HL-60/S4 treated with retinoic acid at 250 ng/mL for 4 days and 3 days (cell line): ENCODE results near the gene MAML1.

Source experiments
- in situ Hi-C: fragments of 300-500 bp; cut with MboI; formaldehyde crosslinking; loops from 2 replicates; pipeline ENCODE4 v1.7.0; 2022; ENCODE audit warnings: low sequenced_read_pairs

MAML1 gene

GRCh38 chr5:179803651-179804554 is 71.3 kb downstream of the MAML1 start:
- in situ Hi-C loops = no loop called here

GRCh38 chr5:179804555-179804947 is 71.9 kb downstream of the MAML1 start:
- in situ Hi-C loops = no loop called here

- in situ Hi-C loops = no loop called here
These were observed 72.5 kb downstream of the MAML1 start for GRCh38 chr5:179805070-179805528.

- in situ Hi-C loops = no loop called here
These were observed 73.1 kb downstream of the MAML1 start for GRCh38 chr5:179805529-179806249.

- in situ Hi-C loops = no loop called here
These were observed 73.8 kb downstream of the MAML1 start, which contains the start of gene MGAT4B for GRCh38 chr5:179806250-179807048. Gene MGAT4B (minus strand): TSS chr5:179806866. CDS start chr5:179806583, 283 bp downstream.

GRCh38 chr5:179812135-179812825 is 79.7 kb downstream of the MAML1 start:
- in situ Hi-C loops = no loop called here

GRCh38 chr5:179812997-179813607 is 80.5 kb downstream of the MAML1 start:
- in situ Hi-C loops = no loop called here

DNA sequence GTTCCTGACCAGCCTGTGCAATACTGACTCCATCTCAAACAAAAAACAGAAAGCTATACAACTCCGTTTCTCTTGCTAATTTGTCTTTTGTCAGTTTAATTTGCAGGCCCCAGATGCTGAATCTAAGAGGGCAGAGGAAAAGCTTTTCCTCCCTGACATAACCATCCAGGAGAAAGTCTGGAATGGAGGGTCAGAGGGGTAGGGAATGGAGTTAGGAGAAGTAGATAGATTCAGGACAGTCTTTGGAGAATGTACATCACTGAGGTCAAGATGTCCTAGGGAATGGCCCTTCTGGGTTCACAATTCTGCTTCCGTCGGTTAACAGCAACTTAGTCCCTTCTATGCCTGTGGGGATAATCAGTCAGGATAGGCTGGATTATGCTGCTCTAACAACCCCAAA is 81.5 kb downstream of the MAML1 start:
- in situ Hi-C loops = no loop called here

DNA sequence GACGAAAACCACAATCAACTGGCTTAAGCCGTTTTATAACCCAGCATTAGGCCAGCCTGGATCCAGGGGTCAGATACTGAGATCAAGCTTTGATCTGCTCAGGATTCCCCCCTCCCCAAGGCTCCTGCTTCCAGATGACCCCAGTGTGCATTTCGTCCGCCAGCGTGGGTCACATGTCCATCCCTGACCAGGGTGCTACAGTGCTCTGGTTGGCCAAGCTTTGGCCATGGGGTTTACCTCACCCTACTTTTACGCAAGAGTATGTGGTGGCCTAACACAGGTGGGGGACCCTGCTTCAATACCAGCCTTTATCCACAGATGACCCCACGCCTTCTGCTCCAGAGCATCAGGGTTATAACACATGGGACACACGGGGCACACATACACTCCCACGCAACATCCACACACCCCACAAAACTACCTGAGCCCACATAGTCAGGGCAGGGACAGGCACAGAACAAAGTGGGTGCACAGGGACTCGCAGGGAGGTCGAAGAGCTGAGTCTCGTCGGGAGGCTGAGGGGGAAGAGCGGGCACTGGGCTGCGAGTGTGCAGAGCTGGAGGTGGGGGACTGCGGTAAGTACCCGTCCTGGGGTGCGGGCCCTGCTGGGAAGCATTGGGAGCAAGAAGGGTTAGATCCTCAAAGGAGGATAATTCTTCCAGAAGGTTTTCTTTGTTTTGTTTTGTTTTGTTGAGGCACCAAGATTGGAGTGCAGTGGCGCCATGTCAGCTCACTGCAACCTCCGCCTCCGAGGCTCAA is 83.0 kb downstream of the MAML1 start:
- in situ Hi-C loops = no loop called here

- in situ Hi-C loops = no loop called here
These were observed 83.8 kb downstream of the MAML1 start for GRCh38 chr5:179816401-179816795.

DNA sequence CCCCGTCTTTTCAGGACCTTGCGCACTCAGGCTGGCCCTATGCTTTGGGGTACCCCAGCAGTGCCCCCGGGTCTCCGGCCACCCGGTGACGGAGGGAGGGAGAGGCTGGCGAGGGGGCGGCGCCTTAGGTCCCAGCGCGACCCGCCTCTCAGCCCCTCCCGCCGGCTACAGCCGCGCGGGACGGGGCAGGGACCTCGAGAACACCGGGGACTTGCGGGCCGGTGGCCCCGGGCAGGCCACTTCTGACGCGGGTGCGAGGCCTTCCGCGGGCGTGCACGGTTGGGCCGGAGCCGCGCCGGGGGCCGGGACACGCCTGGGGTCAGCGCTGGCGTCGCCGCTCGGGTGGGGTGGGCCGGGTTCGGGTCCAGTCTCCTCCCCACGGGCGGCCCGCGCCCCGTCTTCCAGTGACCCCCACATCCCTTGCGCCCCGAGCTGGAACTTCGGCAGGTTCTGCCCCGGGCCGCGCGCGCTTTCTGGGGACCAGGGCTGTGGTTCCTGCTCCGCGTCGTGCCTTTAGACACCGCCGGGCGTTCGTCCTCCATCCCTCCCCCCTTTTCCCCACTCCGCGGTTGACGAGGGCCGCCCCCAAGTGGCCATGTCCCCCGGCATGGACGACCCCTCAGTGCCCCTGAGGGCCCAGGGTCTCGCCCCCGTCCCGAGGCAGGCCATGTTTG is 84.3 kb downstream of the MAML1 start:
- in situ Hi-C loops = no loop called here

GRCh38 chr5:179817470-179817840 is 84.8 kb downstream of the MAML1 start:
- in situ Hi-C loops = no loop called here

DNA sequence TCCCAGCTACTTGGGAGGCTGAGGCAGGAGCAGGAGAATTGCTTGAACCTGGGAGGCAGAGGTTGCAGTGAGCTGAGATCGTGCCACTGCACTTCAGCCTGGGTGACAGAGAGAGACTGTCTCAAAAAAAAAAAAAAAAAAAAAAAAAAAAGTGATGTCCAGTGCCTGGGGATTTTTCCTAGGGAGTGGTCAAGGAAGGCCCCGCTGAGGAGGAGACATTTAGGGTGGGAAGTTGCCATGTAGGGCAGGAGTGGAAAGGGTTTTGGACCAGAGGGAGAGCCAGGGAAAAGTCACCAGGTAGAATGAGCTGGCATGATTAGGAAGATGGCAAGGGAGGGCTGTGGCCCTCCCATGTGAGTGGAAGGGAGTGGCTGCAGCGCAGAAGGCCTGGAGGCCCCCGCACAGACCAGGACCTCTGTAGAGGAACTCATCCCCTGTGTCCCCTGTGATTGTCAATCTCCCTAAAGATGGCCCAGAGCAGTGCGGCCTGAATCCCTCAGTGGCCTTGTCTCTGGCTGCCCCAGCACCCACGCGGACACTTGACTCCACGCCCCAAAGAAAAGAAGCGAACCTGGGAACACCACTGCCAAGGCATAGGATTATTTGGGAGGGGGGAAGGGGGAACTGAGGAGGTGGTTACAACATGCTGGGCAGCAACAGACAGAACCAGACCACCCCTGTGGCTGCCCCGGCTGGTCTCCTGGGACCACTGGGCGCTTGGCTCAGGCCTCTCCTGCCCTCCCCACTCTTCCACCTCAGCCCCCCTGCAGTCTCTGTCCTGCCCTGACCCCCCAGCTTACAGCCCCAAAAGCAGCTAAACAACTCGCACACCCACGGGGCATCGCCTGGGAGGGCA is 85.5 kb downstream of the MAML1 start:
- in situ Hi-C loops = no loop called here

DNA sequence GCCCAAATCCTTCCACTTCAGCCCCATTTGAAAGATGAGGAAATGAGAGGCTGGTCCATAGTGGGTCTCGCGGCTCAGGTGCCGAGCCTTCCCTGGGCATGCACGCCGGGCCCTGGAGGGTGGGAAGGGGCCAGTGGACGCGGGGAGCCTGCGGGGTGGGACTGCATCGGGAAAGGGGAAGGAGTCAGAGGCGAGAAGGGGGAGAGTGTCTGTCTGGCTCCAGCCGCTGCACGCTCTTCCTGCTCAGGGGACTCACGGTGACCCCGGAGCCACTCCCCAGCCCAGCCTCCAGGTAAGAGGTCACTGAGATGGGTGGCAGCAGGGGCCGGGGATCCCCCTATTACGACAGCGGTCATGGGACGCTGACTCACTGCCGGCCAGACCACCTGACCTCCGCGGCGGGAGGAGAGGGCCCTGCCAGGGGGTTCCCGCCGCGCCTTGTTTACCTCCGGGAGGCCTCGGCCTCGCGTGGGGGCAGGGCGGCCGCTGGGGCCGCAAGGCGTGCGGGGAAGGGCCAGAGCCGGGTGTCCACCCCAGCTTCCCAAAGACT is 86.2 kb downstream of the MAML1 start:
- in situ Hi-C loops = no loop called here

DNA sequence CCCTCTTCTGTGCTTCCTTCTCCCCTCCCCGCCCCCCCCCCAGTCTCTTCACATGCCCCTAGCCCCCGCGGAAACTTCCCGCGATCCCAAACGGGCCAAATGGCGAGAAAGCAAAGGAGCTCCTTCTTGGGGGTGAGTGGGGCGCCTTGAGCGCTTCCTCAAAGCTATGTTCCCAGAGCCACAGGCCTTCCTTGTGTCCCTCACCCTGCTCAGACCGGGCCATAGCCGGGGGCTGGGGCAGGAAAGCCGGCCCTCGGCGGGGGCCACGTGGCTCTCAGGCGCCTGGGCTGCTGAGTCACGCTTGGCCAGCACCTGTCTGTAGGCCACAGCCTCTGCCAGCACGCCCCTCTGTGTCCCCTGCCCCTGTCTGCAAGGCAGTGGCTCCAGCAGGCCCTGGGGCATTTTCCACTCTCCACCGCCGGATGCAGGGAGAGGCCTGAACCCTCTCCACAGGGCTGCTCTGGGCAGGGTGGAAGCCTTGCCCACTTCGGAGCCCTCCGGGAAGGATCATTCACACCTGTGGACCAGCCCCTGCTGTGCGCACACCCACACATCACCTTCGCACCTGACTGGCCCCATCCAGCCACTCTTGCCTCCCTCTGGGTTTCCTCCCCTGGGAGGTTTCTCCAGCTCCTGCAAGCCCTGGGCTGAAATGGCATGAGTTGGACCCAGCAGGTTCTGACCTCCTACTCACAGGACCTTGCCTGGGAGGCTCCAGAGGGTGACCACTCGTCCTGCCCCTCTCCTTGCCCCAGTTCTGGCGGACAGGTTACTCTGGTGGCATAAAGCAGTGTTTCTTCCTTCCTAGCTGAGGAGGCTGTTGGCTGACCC is 86.9 kb downstream of the MAML1 start:
- in situ Hi-C loops = no loop called here

- in situ Hi-C loops = no loop called here
These were observed 87.5 kb downstream of the MAML1 start for GRCh38 chr5:179820127-179820482.
